B cell (primary cell): Measurements from ENCODE around the gene SMIM41. TPM values are rescaled to one million over a fixed set of nuclear protein-coding genes. Genes with fewer than 3 reads are reported as not detected.

ENCODE experiments used
- ATAC-seq: fragments of 200-7000 bp; cut with Tn5 transposase; one replicate; pipeline ENCODE4 v1.10.0; 2021; ENCODE audit warnings: low read depth, mild to moderate bottlenecking, moderate number of reproducible peaks, moderate library complexity
- CTCF ChIA-PET: fragments of 350-600 bp; sonication (Branson Sonifier 250); formaldehyde crosslinking; loops from one replicate; lab custom pipeline; 2021; ENCODE audit warnings: antibody characterized with exemption, inconsistent platforms; lab: Charles Lee
- POLR2A ChIA-PET: fragments of 350-600 bp; sonication (Branson Sonifier 250); formaldehyde crosslinking; loops from one replicate; lab custom pipeline; 2021; ENCODE audit warnings: antibody characterized with exemption; lab: Charles Lee
- DNase-seq: peaks from one replicate; pipeline ENCODE4 v3.0.0; 2013
- H2AFZ ChIP-seq: 2 replicates; pipeline ENCODE4 v1.6.1; 2012; ENCODE audit warnings: mild to moderate bottlenecking, low read depth, low read length; ENCODE audit not compliant: insufficient read depth, poor library complexity, severe bottlenecking
- H3K27ac ChIP-seq, 2 donors: 1 replicate in 1 of 2; 2 replicates in 1 of 2; pipeline ENCODE4 v1.5.1; 2012 to 2013; ENCODE audit warnings: low read length in 2 of 2, mild to moderate bottlenecking in 2 of 2, moderate library complexity in 1 of 2
- H3K27me3 ChIP-seq, 4 experiments: fragments of 200-600 bp in 1 of 4; sonication (generic) in 1 of 4; replicated peaks in 1 of 4; 1 replicate in 2 of 4; 2 replicates in 2 of 4; pipeline versions ENCODE4 v1.6.1 to v1.7.0; 2013 to 2016; ENCODE audit warnings: low read length in 3 of 4, mild to moderate bottlenecking in 2 of 4, mixed read lengths in 1 of 4, moderate library complexity in 1 of 4; ENCODE audit not compliant: insufficient read depth in 4 of 4, control insufficient read depth in 3 of 4; ENCODE audit errors: control extremely low read depth in 1 of 4
- H3K36me3 ChIP-seq, 2 experiments: replicated peaks in 1 of 2; 1 replicate in 1 of 2; 2 replicates in 1 of 2; pipeline versions ENCODE4 v1.6.1 to v1.7.1; 2013; ENCODE audit warnings: low read length in 1 of 2; ENCODE audit not compliant: insufficient read depth in 2 of 2, control insufficient read depth in 1 of 2; ENCODE audit errors: control extremely low read depth in 1 of 2, extremely low read depth in 1 of 2
- H3K4me1 ChIP-seq, 2 donors: fragments of 200-600 bp in 1 of 2; sonication (generic) in 1 of 2; 1 replicate in 1 of 2; 2 replicates in 1 of 2; pipeline versions ENCODE4 v1.5.1 to v1.6.1; 2013 to 2017; ENCODE audit warnings: low read length in 2 of 2; ENCODE audit not compliant: control insufficient read depth in 2 of 2, insufficient read depth in 2 of 2
- H3K4me2 ChIP-seq: replicated peaks from 2 replicates; pipeline ENCODE3; 2012; ENCODE audit warnings: mild to moderate bottlenecking, low read depth, low read length; ENCODE audit not compliant: poor library complexity, severe bottlenecking
- H3K4me3 ChIP-seq, 5 experiments: fragments of 200-600 bp in 1 of 5; sonication (generic) in 1 of 5; 1 replicate in 3 of 5; 2 replicates in 2 of 5; pipeline versions ENCODE4 v1.5.1 to v1.7.0; 2011 to 2016; ENCODE audit warnings: low read length in 4 of 5, mild to moderate bottlenecking in 4 of 5, low read depth in 2 of 5, control low read depth in 1 of 5, moderate library complexity in 1 of 5; ENCODE audit not compliant: insufficient read depth in 1 of 5; ENCODE audit errors: control extremely low read depth in 1 of 5, extremely low read depth in 1 of 5
- H3K79me2 ChIP-seq: fragments of 200-600 bp; sonication (generic); one replicate; pipeline ENCODE4 v1.6.0; 2016; ENCODE audit warnings: low read length; ENCODE audit not compliant: control insufficient read depth, insufficient read depth
- H3K9ac ChIP-seq: fragments of 200-600 bp; sonication (generic); 2 replicates; pipeline ENCODE4 v1.6.1; 2017; ENCODE audit warnings: mild to moderate bottlenecking, low read length, moderate library complexity
- H3K9me3 ChIP-seq, 3 donors: one replicate each; pipeline versions ENCODE4 v1.6.1 to v1.7.1; 2013; ENCODE audit warnings: low read length in 2 of 3; ENCODE audit not compliant: control insufficient read depth in 2 of 3, insufficient read depth in 1 of 3; ENCODE audit errors: control extremely low read depth in 1 of 3
- H4K20me1 ChIP-seq: 2 replicates; pipeline ENCODE4 v1.6.0; 2012; ENCODE audit warnings: mild to moderate bottlenecking, low read length; ENCODE audit not compliant: insufficient read depth, control insufficient read depth, poor library complexity, severe bottlenecking
- H3K27ac Mint-ChIP-seq: one replicate; pipeline ENCODE4 v1.8.0; 2021; ENCODE audit warnings: mixed read lengths
- H3K27me3 Mint-ChIP-seq: one replicate; pipeline ENCODE4 v1.8.0; 2021; ENCODE audit warnings: mixed read lengths
- H3K4me1 Mint-ChIP-seq: one replicate; pipeline ENCODE4 v1.8.0; 2021; ENCODE audit warnings: mixed read lengths
- H3K4me3 Mint-ChIP-seq: one replicate; pipeline ENCODE4 v1.8.0; 2021; ENCODE audit warnings: mixed read lengths
- H3K9me3 Mint-ChIP-seq: one replicate; pipeline ENCODE4 v1.8.0; 2022; ENCODE audit warnings: mixed read lengths; ENCODE audit not compliant: insufficient read depth
- EZH2 ChIP-seq: IDR thresholded peaks from 2 replicates; pipeline ENCODE4 v1.6.1; 2012; ENCODE audit warnings: borderline replicate concordance, low read depth, mild to moderate bottlenecking, moderate library complexity, low read length; ENCODE audit not compliant: insufficient read depth, poor library complexity, severe bottlenecking
- whole genome bisulfite sequencing: methylation state at CpG from one replicate; pipeline ENCODE4 v1.1.5; 2013; ENCODE audit warnings: missing lambda C conversion rate; ENCODE audit not compliant: insufficient coverage; 5-methylcytosine and 5-hydroxymethylcytosine counted together
- intact Hi-C: fragments of 100-400 bp; cut with micrococcal nuclease; formaldehyde crosslinking; loops from one replicate; pipeline ENCODE4 v1.10.0; 2022
- polyA plus RNA-seq: library from polyadenylated mRNA; depleted of rRNA; stranded (reverse); fragments of >200 nt; gene quantifications from 2 replicates; pipeline ENCODE4 v1.2.3, GENCODE V29; 2012
- total RNA-seq, 2 donors: library from RNA; stranded (reverse); fragments of 120-200 nt in 1 of 2; gene quantifications; 1 replicate in 1 of 2; 2 replicates in 1 of 2; pipeline versions ENCODE4 v1.2.3 to v1.2.4, GENCODE V29; 2013 to 2022
- TF ChIP-seq, protein P1 (sequence below): fragments of 200-600 bp; IDR thresholded peaks from one replicate; pipeline ENCODE4 v1.8.0; 2022; ENCODE audit warnings: antibody characterized with exemption, mild to moderate bottlenecking

The SMIM41 gene
- total and polyA plus RNA-seq, 2 donors (not counting 1 experiment from before 2014, with no cell fraction given): 0.12 TPM; not detected in 1

DNA sequence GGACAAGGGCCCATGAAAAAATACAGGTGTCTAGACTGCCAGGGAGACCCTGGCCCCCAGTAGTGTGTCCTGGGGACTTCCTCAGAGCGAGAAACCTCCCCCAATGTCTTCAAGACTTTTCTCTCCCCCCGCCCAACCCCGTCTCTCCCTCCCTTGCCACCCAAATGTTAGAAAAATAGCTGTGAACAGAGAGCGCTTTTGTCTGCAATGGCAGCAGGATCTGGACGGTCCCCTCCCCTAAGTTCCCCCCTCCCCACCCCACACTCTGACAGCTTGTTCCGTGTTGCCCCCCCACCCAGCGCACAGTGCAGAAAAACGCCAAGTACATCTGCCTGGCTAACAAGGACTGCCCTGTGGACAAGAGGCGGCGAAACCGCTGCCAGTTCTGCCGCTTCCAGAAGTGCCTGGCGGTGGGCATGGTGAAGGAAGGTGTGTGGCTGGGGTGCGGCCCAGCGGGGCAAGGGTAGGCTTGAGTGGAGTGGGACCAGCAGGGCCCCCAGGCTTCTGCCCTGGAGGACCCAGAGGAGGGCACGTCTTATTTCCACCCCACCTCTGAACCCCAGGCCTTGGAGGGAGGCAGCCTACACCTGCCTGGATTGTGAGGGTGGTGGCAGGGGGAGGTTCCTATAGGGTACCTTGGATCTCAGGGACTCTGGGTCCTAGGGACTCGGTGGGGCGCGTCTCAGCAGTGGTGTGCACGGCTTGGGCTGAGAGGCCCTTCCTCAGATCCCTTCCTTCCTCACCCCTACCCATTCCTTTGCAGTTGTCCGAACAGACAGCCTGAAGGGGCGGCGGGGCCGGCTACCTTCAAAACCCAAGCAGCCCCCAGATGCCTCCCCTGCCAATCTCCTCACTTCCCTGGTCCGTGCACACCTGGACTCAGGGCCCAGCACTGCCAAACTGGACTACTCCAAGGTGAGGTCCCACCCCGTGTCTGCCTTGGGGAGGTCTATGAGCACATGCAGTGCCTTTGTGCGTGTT is 23.5 kb upstream of the SMIM41 start:
- Histone ChIP-seq H3K9ac (no peak overlapping the region), H3K9me3 (no peaks in the 10 kb centered on the region), H3K4me3 (no peak overlapping the region), H3K4me1 (peaks cover 13 to 19% of the 10 kb centered on the region in 2 donors), H3K4me2 (no peak overlapping the region), H3K27me3 (no peaks in the 10 kb centered on the region), H2AFZ (no peak overlapping the region), H3K79me2 (no peaks in the 10 kb centered on the region), H3K27ac (no peak overlapping the region), H3K36me3 (peaks cover 0 to 35% of the 10 kb centered on the region in 2 experiments), H4K20me1 (peaks cover 39% of the 10 kb centered on the region)
- WGBS: 98% methylated on average over 19 of the region's 27 CpGs
- H3K9me3 Mint-ChIP-seq: no peaks in the 10 kb centered on the region
- peaks cover 27% of the 10 kb centered on the region for H3K4me1 Mint-ChIP-seq
- peak overlapping the region; percentile 15 for H3K27ac Mint-ChIP-seq
- ChIA-PET POLR2A (interaction anchor here (1.2 to 1.3 kb wide), 2 partner anchors 14 to 23 kb away, joined by 3 to 4 read pairs; partner anchors contain the start of gene ATG101), CTCF (interaction anchor here (1.1 to 1.4 kb wide), 3 partner anchors 12 to 32 kb away, joined by 3 to 6 read pairs (median 4); no protein-coding TSS in a partner anchor)
- DNase-seq: no peak
- no peak for ATAC-seq
- TF ChIP-seq, protein P1, sequence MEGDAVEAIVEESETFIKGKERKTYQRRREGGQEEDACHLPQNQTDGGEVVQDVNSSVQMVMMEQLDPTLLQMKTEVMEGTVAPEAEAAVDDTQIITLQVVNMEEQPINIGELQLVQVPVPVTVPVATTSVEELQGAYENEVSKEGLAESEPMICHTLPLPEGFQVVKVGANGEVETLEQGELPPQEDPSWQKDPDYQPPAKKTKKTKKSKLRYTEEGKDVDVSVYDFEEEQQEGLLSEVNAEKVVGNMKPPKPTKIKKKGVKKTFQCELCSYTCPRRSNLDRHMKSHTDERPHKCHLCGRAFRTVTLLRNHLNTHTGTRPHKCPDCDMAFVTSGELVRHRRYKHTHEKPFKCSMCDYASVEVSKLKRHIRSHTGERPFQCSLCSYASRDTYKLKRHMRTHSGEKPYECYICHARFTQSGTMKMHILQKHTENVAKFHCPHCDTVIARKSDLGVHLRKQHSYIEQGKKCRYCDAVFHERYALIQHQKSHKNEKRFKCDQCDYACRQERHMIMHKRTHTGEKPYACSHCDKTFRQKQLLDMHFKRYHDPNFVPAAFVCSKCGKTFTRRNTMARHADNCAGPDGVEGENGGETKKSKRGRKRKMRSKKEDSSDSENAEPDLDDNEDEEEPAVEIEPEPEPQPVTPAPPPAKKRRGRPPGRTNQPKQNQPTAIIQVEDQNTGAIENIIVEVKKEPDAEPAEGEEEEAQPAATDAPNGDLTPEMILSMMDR: no peak
- no peak for TF ChIP-seq EZH2
- intact Hi-C loops: no loop called here
- H3K27me3 Mint-ChIP-seq: no peaks in the 10 kb centered on the region
- no peak overlapping the region for H3K4me3 Mint-ChIP-seq
